ENCODE measurements around the gene AKR1A1.
"Not testable (repeated sequence)": the region's sequence is repeated elsewhere in the genome, so short reads cannot be mapped to it uniquely, and the experiment has no call there.

AKR1A1 gene

GRCh38 chr1:45523975-45524374 lies 26.7 kb upstream of the AKR1A1 start:
- not testable (repeated sequence) for DNase-seq

GRCh38 chr1:45526135-45526644 lies 24.4 kb upstream of the AKR1A1 start:
- DNase-seq = no peak

DNA sequence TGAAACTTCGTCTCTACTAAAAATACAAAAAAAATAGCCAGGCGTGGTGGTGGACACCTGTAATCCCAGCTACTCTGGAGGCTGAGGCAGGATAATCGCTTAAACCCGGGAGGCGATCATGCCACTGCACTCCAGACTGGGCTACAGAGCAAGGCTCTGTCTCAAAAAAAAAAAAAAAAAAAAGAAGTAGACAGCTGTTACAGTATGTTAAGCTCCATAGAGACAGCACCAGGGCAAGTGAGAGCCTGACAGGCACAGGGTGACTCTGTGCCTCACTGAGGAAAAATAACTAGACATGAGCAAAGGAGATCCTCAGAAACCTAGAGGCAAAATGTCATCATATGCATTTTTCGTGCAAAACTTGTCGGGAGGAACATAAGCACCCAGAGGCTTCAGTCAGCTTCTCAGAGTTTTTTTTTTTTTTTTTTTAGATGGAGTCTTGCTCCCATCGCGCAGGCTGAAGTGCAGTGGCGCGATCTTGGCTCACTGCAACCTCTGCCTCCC lies 19.9 kb upstream of the AKR1A1 start:
- DNase-seq = no peak

DNA sequence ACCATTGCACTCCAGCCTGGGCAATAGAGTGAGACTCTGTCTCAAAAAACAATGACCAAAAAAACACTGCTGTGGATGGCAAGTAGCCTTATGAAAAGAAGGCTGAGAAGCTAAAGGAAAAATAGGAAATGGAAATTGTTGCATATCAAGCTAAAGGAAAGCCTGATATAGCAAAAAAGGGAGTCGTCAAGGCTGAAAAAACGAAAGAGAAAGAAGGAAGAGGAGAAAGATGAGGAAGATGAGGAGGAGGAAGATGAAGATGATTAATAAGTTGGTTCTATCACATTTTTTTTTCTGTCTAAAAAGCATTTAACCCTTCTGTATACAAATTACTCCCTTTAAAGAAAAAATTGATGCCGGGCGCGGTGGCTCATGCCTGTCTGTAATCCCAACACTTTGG lies 18.8 kb upstream of the AKR1A1 start:
- no peak for DNase-seq

- no peak for DNase-seq
Observed at GRCh38 chr1:45535988-45536766, 14.4 kb upstream of the AKR1A1 start.

GRCh38 chr1:45536886-45537285 lies 13.7 kb upstream of the AKR1A1 start:
- no peak for DNase-seq

GRCh38 chr1:45541193-45541592 lies 9.4 kb upstream of the AKR1A1 start:
- DNase-seq = no peak

GRCh38 chr1:45542591-45542990 lies 8.0 kb upstream of the AKR1A1 start:
- no peak for DNase-seq

DNA sequence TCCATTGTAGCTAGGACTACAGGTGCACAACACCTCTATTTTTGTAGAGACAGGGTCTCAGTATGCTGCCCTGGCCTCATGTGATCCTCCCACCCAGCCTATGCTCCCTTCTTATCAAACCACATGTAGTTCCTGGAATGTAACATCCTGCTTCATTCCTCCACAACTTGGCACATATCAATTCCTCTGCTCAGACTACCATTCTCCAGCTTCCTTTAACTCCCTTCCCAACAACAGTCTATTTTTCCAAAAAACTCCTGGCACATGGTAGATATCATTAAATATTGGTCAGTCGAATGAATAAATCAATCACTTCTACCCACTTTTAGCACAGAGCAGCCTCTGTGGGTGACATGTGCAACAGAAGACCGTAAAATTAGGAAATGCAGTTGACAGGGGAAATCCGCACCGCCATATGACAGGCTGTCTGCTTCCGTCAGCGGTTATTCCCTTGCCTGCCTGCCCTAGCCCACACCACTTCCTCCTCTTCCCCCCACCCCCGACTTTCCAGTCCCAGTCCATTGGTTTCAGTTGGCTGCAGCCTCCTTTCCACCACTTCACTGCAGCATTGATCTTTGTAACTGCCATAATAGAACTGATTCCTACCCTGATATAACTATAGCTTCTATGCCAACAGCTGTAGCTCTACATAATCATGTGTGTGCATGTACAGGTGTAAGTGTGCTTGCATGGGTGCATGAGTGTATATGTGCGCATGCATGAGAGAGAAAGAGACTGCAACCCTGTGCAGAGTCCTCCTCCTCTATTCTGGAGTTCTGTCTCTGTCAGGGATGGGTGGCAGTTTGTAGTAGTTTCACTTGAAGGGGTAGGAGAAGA lies 6.8 kb upstream of the AKR1A1 start:
- peak; percentile 68 for DNase-seq

- DNase-seq = no peak
Observed at GRCh38 chr1:45544530-45544929, 6.1 kb upstream of the AKR1A1 start.

DNA sequence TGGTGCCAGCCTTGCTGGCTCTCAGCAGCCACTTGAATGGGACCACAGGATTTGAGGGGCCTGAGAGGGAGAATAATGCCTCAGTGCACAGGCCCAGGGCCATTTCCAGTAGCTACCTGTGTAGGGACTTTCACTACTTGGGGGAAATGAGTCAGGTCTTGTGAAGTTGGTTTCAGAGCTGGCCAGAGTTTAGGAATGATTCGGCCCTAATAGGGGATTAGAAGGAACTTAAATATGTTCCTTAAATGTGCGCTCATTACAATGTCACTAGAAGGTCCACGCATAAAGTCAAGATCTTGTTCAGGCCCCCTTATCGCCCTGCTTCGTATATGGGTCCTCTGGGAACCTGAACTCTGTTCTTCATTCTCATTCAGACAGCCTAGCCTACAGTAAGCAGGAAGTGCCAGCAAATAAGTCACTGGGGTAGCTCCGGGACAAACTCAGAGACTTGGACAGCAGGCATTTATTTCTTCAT lies 5.6 kb upstream of the AKR1A1 start:
- no peak for DNase-seq

DNA sequence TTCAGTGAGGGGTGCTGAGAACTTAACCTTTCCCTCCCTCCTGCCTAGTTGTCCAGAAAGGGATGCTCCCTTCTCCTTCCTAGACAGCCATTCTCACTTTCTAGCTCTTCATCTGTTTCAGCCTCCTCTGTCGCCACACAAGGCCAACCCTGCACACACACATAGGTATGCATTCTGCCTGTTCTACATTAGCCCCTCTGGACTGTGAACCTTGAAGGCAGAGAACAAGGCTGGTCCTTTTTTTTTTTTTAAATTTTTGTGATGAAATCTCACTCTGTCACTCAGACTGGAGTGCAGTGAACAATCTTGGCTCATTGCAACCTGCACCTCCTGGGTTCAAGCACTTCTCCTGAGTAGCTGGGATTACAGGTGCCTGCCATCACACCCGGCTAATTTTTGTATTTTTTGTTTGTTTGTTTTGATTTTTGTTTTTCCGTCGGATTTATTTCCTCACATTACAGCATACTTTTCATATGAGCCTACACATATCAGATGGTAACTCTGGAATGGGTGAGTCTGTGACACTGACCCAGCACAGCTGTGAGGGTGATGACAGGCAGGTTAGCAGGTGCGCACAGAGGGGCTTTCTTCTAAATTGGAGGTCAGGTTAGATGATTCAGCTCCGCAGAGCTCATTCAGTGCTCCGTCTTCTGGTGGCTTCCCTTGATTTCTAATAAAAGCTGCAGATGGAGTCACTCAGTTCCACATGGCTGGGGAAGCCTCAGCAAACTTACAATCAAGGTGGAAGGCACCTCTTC lies 4.9 kb upstream of the AKR1A1 start:
- no peak for DNase-seq

DNA sequence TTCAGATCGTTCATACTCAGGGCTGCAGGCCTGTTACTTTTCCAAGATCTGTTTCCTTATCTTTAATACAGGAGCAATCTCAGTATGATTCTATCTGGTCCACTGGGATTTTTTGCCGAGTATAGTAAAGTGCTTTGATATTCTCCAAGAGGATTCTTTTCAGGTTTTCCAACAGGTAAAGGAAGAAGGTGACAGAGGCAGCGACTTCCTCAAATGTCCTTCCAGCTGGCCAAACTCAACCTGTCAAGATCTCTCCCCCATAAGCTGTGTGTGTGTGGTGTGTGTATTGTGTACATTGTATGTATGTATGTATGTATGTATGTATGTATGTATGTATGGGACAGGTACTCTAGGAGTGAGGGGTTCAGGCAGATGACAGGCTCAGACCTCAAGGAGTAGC lies 1.1 kb downstream of the AKR1A1 start:
- DNase-seq = no peak

DNA sequence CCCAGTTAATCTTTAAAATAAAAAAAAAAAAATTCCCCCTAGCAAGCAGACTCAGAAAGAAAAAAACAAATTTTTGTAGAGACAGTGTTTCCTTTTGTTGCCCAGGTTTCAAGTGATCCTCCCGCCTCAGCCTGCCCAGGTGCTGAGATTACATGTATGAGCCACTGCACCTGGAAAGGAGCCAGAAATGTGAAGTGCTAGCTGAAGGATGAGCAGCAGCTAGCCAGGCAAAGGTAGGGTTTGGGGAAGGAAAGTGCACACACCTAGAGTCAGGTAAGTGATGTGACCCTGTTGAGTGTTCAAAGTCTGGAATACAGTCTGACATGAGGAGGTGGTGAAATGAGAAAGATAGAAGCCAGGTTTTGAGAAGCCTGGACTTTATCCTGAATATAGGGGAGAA lies 1.7 kb downstream of the AKR1A1 start:
- DNase-seq = no peak

- DNase-seq = no peak
Observed at GRCh38 chr1:45554198-45554597, 3.6 kb downstream of the AKR1A1 start.

DNA sequence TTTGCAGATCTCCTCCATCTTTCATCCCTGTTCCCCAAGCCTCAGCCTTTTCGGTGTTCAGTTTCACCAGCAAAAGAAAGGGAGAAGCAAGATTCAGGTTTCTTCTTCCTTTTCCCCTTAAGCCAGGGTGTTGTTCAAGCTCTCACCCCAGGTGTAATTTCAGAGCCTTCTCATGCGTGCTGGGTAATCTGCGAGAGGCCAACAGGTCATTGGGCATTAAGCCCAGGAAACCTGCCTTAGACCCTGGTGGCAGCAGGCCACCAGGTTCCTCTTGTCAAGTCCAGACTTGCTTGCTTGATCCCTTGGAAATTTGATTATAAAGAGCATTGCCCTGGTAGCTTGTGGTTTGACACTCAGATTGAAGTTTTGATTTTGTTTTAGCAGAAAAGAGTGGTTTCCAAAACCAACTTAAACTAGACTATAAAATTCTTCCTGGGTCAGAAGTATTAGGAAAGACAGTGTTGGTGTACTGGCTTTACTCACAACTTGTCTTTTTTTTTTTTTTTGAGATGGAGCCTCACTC lies 6.9 kb downstream of the AKR1A1 start:
- DNase-seq = no peak

DNA sequence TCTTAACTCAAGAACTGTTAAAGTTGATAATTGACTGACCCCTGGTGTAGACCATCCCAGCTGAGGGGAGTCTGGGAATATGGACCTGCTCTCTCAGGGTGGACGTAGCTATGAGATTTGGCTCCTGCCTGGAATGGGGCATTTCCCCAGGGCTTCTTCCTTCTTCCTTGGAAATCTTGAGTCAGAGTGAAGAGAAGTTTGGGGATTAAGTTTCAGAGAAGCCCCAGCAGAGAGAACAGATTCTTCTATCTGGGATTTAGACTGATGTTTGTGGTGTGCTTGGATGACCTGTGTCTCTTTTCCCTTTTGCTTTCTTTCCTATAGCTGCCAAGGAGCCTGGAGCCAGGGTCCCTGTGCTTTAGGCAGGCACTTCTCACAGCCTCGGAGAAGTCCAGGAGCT lies 13.2 kb downstream of the AKR1A1 start:
- DNase-seq = no peak

GRCh38 chr1:45566722-45567121 lies 16.1 kb downstream of the AKR1A1 start:
- DNase-seq = no peak

DNA sequence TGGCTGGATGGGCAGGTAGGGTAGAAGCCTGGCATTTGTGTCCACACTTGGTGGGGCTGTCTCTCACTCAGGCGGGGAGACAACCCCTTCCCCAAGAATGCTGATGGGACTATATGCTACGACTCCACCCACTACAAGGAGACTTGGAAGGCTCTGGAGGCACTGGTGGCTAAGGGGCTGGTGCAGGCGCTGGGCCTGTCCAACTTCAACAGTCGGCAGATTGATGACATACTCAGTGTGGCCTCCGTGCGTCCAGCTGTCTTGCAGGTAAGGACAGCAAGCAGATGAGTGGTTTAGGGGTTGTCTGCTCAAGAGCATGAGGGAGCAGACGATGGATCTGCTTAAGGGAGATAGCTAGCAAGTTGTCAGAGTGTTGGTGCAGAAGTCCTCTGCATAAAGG lies 17.3 kb downstream of the AKR1A1 start:
- no peak for DNase-seq

GRCh38 chr1:45568421-45568820 lies 17.8 kb downstream of the AKR1A1 start:
- no peak for DNase-seq

GRCh38 chr1:45569571-45569961 lies 18.9 kb downstream of the AKR1A1 start:
- DNase-seq = no peak

GRCh38 chr1:45569962-45570581 lies 19.4 kb downstream of the AKR1A1 start:
- DNase-seq = peak; percentile 55
